ENCODE data around the gene UBAP1. TPM values are rescaled to one million over a fixed set of nuclear protein-coding genes. Genes with fewer than 3 reads are reported as not detected.

The UBAP1 gene
- total RNA-seq, 1 donor from 2014 or later, result 28.4 TPM

DNA sequence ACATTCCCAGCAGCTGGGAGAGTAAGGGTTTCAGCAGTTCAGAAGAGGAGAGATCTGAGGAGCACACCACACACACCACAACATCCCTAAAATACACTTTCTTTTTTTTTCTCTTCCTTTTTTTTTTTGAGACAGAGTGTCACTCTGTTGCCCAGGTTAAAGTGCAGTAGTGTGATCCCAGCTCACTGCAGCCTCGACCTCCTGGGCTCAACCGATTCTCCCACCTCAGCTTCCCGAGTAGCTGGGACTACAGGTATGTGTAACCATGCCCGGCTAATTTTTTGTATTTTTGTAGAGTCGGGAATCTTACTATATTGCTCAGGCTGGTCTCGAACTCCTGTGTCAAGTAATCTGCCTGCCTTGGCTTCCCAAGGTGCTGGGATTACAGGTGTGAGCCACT is 9.7 kb upstream of the UBAP1 start:
- no peak for DNase-seq
- no peaks in the 10 kb centered on the region for H3K4me1 Mint-ChIP-seq (ENCODE audit: low read depth, unreplicated experiment)
- no peak overlapping the region for H3K4me3 Mint-ChIP-seq (ENCODE audit: unreplicated experiment)
- H3K27me3 Mint-ChIP-seq (ENCODE audit: unreplicated experiment), result peaks cover 5% of the 10 kb centered on the region
- TF ChIP-seq, protein P1, sequence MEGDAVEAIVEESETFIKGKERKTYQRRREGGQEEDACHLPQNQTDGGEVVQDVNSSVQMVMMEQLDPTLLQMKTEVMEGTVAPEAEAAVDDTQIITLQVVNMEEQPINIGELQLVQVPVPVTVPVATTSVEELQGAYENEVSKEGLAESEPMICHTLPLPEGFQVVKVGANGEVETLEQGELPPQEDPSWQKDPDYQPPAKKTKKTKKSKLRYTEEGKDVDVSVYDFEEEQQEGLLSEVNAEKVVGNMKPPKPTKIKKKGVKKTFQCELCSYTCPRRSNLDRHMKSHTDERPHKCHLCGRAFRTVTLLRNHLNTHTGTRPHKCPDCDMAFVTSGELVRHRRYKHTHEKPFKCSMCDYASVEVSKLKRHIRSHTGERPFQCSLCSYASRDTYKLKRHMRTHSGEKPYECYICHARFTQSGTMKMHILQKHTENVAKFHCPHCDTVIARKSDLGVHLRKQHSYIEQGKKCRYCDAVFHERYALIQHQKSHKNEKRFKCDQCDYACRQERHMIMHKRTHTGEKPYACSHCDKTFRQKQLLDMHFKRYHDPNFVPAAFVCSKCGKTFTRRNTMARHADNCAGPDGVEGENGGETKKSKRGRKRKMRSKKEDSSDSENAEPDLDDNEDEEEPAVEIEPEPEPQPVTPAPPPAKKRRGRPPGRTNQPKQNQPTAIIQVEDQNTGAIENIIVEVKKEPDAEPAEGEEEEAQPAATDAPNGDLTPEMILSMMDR (IDR thresholded peaks at IDR 0.05; ENCODE audit: partially characterized antibody, unreplicated experiment), result no peak
- no peaks in the 10 kb centered on the region for H3K9me3 Mint-ChIP-seq (ENCODE audit: unreplicated experiment)
- peaks cover 4% of the 10 kb centered on the region for H3K36me3 Mint-ChIP-seq (ENCODE audit: unreplicated experiment)
- no peak overlapping the region for H3K27ac Mint-ChIP-seq (ENCODE audit: unreplicated experiment)

GRCh38 chr9:34170237-34170991 is 8.4 kb upstream of the UBAP1 start:
- no peaks in the 10 kb centered on the region for H3K4me1 Mint-ChIP-seq (ENCODE audit: low read depth, unreplicated experiment)
- TF ChIP-seq, protein P1 (IDR thresholded peaks at IDR 0.05; ENCODE audit: partially characterized antibody, unreplicated experiment), result no peak
- DNase-seq, result no peak
- no peaks in the 10 kb centered on the region for H3K9me3 Mint-ChIP-seq (ENCODE audit: unreplicated experiment)
- peaks cover 5% of the 10 kb centered on the region for H3K27me3 Mint-ChIP-seq (ENCODE audit: unreplicated experiment)
- H3K4me3 Mint-ChIP-seq (ENCODE audit: unreplicated experiment), result no peak overlapping the region
- no peak overlapping the region for H3K27ac Mint-ChIP-seq (ENCODE audit: unreplicated experiment)
- H3K36me3 Mint-ChIP-seq (ENCODE audit: unreplicated experiment), result peaks cover 4% of the 10 kb centered on the region

DNA sequence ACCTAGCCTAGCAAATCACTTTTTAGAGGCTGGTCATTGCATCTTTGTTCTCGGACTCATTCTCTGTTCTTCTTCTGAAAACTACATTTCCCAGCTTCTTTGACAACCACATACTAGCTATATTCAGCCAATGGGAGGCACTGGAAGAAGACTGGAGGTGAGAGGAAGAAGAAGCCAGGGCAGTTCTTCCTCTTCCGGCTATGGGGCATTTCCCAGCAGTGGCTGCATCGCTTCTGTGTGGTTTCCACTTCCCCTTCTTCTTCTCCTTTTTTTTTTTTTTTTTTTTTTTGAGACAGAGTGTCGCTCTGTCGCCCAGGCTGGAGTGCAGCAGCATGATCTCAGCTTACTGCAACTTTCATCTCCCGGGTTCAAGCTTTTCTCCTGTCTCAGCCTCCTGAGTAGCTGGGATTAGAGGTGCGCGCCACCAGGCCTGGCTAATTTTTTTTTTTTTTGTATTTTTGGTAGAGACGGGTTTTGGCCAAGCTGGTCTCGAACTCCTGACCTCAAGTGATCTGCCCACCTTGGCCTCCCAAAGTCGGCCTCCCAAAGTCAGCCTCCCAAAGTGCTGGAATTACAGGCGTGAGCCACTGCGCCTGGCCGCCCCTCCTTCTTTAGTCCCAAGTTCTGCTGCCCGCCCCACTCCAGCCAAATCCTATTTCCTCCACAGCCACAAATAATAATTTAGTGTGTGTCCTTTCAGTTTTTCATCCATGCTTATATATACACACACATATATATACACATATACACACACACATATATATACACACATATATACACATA is 6.9 kb upstream of the UBAP1 start:
- no peak for DNase-seq
- Mint-ChIP-seq H3K4me1 (ENCODE audit: low read depth, unreplicated experiment) (no peaks in the 10 kb centered on the region), H3K4me3 (ENCODE audit: unreplicated experiment) (no peak overlapping the region), H3K27ac (ENCODE audit: unreplicated experiment) (no peak overlapping the region), H3K27me3 (ENCODE audit: unreplicated experiment) (peaks cover 5% of the 10 kb centered on the region), H3K9me3 (ENCODE audit: unreplicated experiment) (no peaks in the 10 kb centered on the region), H3K36me3 (ENCODE audit: unreplicated experiment) (peaks cover 4% of the 10 kb centered on the region)
- TF ChIP-seq, protein P1 (IDR thresholded peaks at IDR 0.05; ENCODE audit: partially characterized antibody, unreplicated experiment), result no peak

DNA sequence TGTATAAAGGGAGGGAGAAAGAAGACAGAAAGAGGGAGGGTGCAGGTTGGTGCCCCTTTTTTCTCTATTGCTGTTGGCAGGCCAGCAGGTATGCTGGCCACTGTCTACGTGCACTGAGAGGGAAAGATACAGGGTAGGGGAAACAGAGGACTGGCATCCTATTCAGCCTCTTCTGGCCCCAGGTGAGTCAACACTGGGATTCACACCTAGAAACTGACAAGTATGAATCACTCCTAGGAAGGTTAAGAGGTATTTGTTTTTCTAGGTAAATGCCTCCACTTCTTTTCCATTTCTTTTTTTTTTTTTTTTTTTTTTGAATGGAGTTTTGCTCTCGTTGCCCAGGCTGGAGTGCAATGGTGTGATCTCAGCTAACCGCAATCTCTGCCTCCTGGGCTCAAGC is 2.8 kb upstream of the UBAP1 start:
- Mint-ChIP-seq H3K4me3 (ENCODE audit: unreplicated experiment) (no peak overlapping the region), H3K36me3 (ENCODE audit: unreplicated experiment) (no peaks in the 10 kb centered on the region), H3K9me3 (ENCODE audit: unreplicated experiment) (peaks cover 10% of the 10 kb centered on the region), H3K27ac (ENCODE audit: unreplicated experiment) (no peak overlapping the region), H3K4me1 (ENCODE audit: low read depth, unreplicated experiment) (no peaks in the 10 kb centered on the region), H3K27me3 (ENCODE audit: unreplicated experiment) (peaks cover 9% of the 10 kb centered on the region)
- no peak for DNase-seq
- TF ChIP-seq, protein P1 (IDR thresholded peaks at IDR 0.05; ENCODE audit: partially characterized antibody, unreplicated experiment), result no peak
